Osteoblast (primary cell): ENCODE data around the gene ASCL5. TPM values are rescaled to one million over a fixed set of nuclear protein-coding genes. Genes with fewer than 3 reads are reported as not detected.

Experiments
- DNase-seq: peaks from one replicate; pipeline ENCODE4 v3.0.0; 2011; ENCODE audit warnings: low spot score, mixed read lengths; ENCODE audit not compliant: insufficient read length; ENCODE audit errors: missing footprints
- H2AFZ ChIP-seq: 2 replicates; pipeline ENCODE4 v1.6.0; 2011; ENCODE audit warnings: mild to moderate bottlenecking, low read length
- H3K27ac ChIP-seq: 2 replicates; pipeline ENCODE4 v1.5.1; 2011; ENCODE audit warnings: mild to moderate bottlenecking, low read depth, low read length, moderate library complexity
- H3K27me3 ChIP-seq: 2 replicates; pipeline ENCODE4 v1.6.0; 2012; ENCODE audit warnings: mild to moderate bottlenecking, control low read depth, inconsistent platforms, low read length, moderate library complexity; ENCODE audit not compliant: insufficient read depth
- H3K36me3 ChIP-seq: 2 replicates; pipeline ENCODE4 v1.5.1; 2011; ENCODE audit warnings: mild to moderate bottlenecking, low read length, control low read depth, moderate library complexity; ENCODE audit not compliant: insufficient read depth
- H3K4me1 ChIP-seq: 2 replicates; pipeline ENCODE4 v1.5.1; 2011; ENCODE audit warnings: mild to moderate bottlenecking, low read length, control low read depth, moderate library complexity; ENCODE audit not compliant: insufficient read depth
- H3K4me2 ChIP-seq: 2 replicates; pipeline ENCODE4 v1.6.0; 2011; ENCODE audit warnings: mild to moderate bottlenecking, low read length; ENCODE audit not compliant: insufficient read depth
- H3K4me3 ChIP-seq: fragments of 200-600 bp; sonication (generic); 3 replicates; pipeline ENCODE4 v1.5.1; 2012; ENCODE audit warnings: mild to moderate bottlenecking, low read length, inconsistent platforms; ENCODE audit not compliant: insufficient read depth
- H3K79me2 ChIP-seq: 2 replicates; pipeline ENCODE4 v1.6.0; 2012; ENCODE audit warnings: mild to moderate bottlenecking, low read length, control low read depth, inconsistent platforms; ENCODE audit not compliant: insufficient read depth
- H3K9me3 ChIP-seq: 2 replicates; pipeline ENCODE4 v1.5.1; 2011; ENCODE audit warnings: low read depth, low read length, control low read depth
- H4K20me1 ChIP-seq: 2 replicates; pipeline ENCODE4 v1.6.0; 2012; ENCODE audit warnings: mild to moderate bottlenecking, low read length, control low read depth; ENCODE audit not compliant: insufficient read depth
- CTCF ChIP-seq: IDR thresholded peaks from 2 replicates; pipeline ENCODE4 v1.5.1; 2011; ENCODE audit warnings: mild to moderate bottlenecking, low read depth, low read length, moderate library complexity; ENCODE audit errors: extremely low read depth
- total RNA-seq: library from RNA; depleted of rRNA; stranded (reverse); fragments of >200 nt; gene quantifications from 2 replicates; pipeline ENCODE4 v1.2.3, GENCODE V29; 2012

ASCL5 gene
- total RNA-seq, 1 donor: not detected

- Histone ChIP-seq H3K4me1 (no peaks in the 10 kb centered on the region), H2AFZ (no peak overlapping the region)
- peak; percentile 96 for DNase-seq
These were observed 7.5 kb downstream of the ASCL5 start for GRCh38 chr1:201119206-201120197.

GRCh38 chr1:201116091-201116490, 10.9 kb downstream of the ASCL5 start:
- Histone ChIP-seq H2AFZ (no peak overlapping the region), H3K79me2 (no peaks in the 10 kb centered on the region), H3K4me2 (no peak overlapping the region), H3K36me3 (no peaks in the 10 kb centered on the region), H3K4me3 (no peak overlapping the region), H3K9me3 (no peaks in the 10 kb centered on the region), H3K27me3 (peaks cover 21% of the 10 kb centered on the region), H3K4me1 (peaks cover 3% of the 10 kb centered on the region), H4K20me1 (peaks cover 3% of the 10 kb centered on the region), H3K27ac (no peak overlapping the region)
- no peak for TF ChIP-seq CTCF
- DNase-seq: no peak

More at GRCh38 chr1:201119206-201120197, 7.5 kb downstream of the ASCL5 start:
- Histone ChIP-seq H3K9me3 (no peaks in the 10 kb centered on the region), H3K27me3 (peaks cover 52% of the 10 kb centered on the region), H3K4me2 (peak overlapping the region; percentile 34), H3K36me3 (no peaks in the 10 kb centered on the region), H3K4me3 (no peak overlapping the region), H3K27ac (no peak overlapping the region), H4K20me1 (peaks cover 3% of the 10 kb centered on the region), H3K79me2 (no peaks in the 10 kb centered on the region)
- peak; percentile 80 for TF ChIP-seq CTCF

- TF ChIP-seq CTCF: no peak
- Histone ChIP-seq H3K27me3 (peaks cover 15% of the 10 kb centered on the region), H3K36me3 (no peaks in the 10 kb centered on the region), H3K4me2 (no peak overlapping the region), H3K4me3 (no peak overlapping the region), H3K27ac (no peak overlapping the region), H3K79me2 (no peaks in the 10 kb centered on the region), H3K4me1 (peaks cover 3% of the 10 kb centered on the region), H2AFZ (no peak overlapping the region), H3K9me3 (no peaks in the 10 kb centered on the region), H4K20me1 (peaks cover 3% of the 10 kb centered on the region)
- DNase-seq: no peak
These were observed 11.5 kb downstream of the ASCL5 start for GRCh38 chr1:201115390-201115937.
